Activated B cell treated with CpG ODN at 0.5 μM for 24 hours (primary cell): ENCODE measurements around the gene METTL21C. TPM values are rescaled to one million over a fixed set of nuclear protein-coding genes. Genes with fewer than 3 reads are reported as not detected.

Experiments
- ATAC-seq: fragments of 200-7000 bp; cut with Tn5 transposase; one replicate; pipeline ENCODE4 v1.10.0; 2021; ENCODE audit warnings: low read depth, mild to moderate bottlenecking, moderate library complexity
- CTCF ChIA-PET: fragments of 350-600 bp; sonication (Branson Sonifier 250); formaldehyde crosslinking; loops from one replicate; lab custom pipeline; 2021; ENCODE audit warnings: antibody characterized with exemption; lab: Charles Lee
- POLR2A ChIA-PET: fragments of 350-600 bp; sonication (Branson Sonifier 250); formaldehyde crosslinking; loops from one replicate; lab custom pipeline; 2021; ENCODE audit warnings: antibody characterized with exemption; lab: Charles Lee
- DNase-seq: peaks from one replicate; pipeline ENCODE4 v3.0.0; 2022
- H3K27ac Mint-ChIP-seq: one replicate; pipeline ENCODE4 v1.8.0; 2020; ENCODE audit warnings: mixed read lengths
- H3K27me3 Mint-ChIP-seq: one replicate; pipeline ENCODE4 v1.8.0; 2021; ENCODE audit warnings: mixed read lengths
- H3K36me3 Mint-ChIP-seq: one replicate; pipeline ENCODE4 v1.8.0; 2021; ENCODE audit warnings: low read depth, mixed read lengths
- H3K4me1 Mint-ChIP-seq: one replicate; pipeline ENCODE4 v1.8.0; 2021; ENCODE audit warnings: mixed read lengths
- H3K4me3 Mint-ChIP-seq: one replicate; pipeline ENCODE4 v1.8.0; 2020; ENCODE audit warnings: mild to moderate bottlenecking, mixed read lengths
- H3K9me3 Mint-ChIP-seq: one replicate; pipeline ENCODE4 v1.8.0; 2020; ENCODE audit warnings: mixed read lengths
- intact Hi-C: fragments of 100-400 bp; cut with micrococcal nuclease; formaldehyde crosslinking; loops from one replicate; pipeline ENCODE4 v1.15.1; 2024
- total RNA-seq: library from RNA; stranded (reverse); gene quantifications from 2 replicates; pipeline ENCODE4 v1.2.3, GENCODE V29; 2022
- TF ChIP-seq, protein P1 (sequence below): fragments of 200-600 bp; IDR thresholded peaks from one replicate; pipeline ENCODE4 v1.8.0; 2022; ENCODE audit warnings: antibody characterized with exemption, mild to moderate bottlenecking

The METTL21C gene
- total RNA-seq, 1 donor from 2014 or later: not detected

DNA sequence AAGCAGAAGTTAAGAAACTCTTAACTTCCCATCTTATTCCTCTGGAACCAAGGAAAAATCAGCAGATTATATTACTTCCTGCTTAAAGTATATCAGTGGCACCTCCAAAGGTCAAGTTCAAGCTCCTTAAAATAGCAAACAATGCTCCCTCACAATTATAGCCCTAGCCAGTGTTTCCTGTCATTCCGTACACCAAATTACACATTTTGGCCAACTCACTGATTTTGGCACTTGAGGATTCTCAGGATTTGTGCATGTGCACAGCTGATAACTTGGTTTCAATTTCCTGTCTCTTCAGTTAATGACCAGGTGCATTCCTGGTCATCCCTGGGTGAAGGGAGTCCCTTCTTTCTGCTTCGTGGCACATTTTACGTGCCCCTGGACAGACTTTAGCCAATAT is 56.1 kb downstream of the METTL21C start:
- intact Hi-C loops: no loop called here
- Mint-ChIP-seq H3K27me3 (no peaks in the 10 kb centered on the region), H3K4me1 (no peaks in the 10 kb centered on the region), H3K4me3 (no peak overlapping the region), H3K27ac (no peak overlapping the region), H3K9me3 (no peaks in the 10 kb centered on the region), H3K36me3 (peaks cover 89% of the 10 kb centered on the region)
- TF ChIP-seq, protein P1, sequence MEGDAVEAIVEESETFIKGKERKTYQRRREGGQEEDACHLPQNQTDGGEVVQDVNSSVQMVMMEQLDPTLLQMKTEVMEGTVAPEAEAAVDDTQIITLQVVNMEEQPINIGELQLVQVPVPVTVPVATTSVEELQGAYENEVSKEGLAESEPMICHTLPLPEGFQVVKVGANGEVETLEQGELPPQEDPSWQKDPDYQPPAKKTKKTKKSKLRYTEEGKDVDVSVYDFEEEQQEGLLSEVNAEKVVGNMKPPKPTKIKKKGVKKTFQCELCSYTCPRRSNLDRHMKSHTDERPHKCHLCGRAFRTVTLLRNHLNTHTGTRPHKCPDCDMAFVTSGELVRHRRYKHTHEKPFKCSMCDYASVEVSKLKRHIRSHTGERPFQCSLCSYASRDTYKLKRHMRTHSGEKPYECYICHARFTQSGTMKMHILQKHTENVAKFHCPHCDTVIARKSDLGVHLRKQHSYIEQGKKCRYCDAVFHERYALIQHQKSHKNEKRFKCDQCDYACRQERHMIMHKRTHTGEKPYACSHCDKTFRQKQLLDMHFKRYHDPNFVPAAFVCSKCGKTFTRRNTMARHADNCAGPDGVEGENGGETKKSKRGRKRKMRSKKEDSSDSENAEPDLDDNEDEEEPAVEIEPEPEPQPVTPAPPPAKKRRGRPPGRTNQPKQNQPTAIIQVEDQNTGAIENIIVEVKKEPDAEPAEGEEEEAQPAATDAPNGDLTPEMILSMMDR: no peak
- POLR2A ChIA-PET: no interaction called here
- CTCF ChIA-PET: no interaction called here
- DNase-seq (no peak), ATAC-seq (no peak)

Other genes starting within 250 kb of the METTL21C start
- gene TPP2, start 98.1 kb downstream of the METTL21C start, total RNA-seq: 43.7 and 53.1 TPM in 2 replicates
- 5.3 and 6.2 TPM in 2 replicates for gene TEX30, start 78.7 kb upstream of the METTL21C start, total RNA-seq
- gene POGLUT2, start 103.9 kb upstream of the METTL21C start, total RNA-seq: 0.11 TPM in 1 of 2 replicates, not detected in the other
- 4.7 and 6.4 TPM in 2 replicates for gene BIVM, start 104.1 kb upstream of the METTL21C start, total RNA-seq
- gene ERCC5, start 151.0 kb upstream of the METTL21C start, total RNA-seq: 62.8 and 74.3 TPM in 2 replicates